ENCODE data around the gene FYCO1.

FYCO1 gene

DNA sequence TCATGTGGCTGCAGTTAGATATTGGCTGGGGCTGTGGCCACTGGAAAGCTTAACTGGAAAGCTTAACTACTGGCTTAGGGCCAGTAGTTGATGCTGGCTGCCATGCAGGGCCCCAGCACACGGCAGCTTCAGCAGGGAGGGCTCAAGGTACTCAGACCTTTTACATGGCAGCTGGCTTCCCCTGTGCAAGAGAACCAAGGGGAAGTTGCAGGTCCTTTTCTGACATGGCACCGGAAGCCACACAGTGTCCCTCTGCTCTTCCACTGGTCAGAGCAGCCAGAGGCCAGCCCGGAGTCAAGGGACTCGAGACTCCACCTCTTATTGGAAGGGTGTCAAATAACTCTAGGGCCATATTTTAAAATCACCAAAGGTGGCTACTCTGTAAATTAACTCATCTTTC lies 84.7 kb downstream of the FYCO1 start:
- no peak for DNase-seq (ENCODE audit: low read depth)
- TF ChIP-seq, protein P1, sequence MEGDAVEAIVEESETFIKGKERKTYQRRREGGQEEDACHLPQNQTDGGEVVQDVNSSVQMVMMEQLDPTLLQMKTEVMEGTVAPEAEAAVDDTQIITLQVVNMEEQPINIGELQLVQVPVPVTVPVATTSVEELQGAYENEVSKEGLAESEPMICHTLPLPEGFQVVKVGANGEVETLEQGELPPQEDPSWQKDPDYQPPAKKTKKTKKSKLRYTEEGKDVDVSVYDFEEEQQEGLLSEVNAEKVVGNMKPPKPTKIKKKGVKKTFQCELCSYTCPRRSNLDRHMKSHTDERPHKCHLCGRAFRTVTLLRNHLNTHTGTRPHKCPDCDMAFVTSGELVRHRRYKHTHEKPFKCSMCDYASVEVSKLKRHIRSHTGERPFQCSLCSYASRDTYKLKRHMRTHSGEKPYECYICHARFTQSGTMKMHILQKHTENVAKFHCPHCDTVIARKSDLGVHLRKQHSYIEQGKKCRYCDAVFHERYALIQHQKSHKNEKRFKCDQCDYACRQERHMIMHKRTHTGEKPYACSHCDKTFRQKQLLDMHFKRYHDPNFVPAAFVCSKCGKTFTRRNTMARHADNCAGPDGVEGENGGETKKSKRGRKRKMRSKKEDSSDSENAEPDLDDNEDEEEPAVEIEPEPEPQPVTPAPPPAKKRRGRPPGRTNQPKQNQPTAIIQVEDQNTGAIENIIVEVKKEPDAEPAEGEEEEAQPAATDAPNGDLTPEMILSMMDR (IDR thresholded peaks at IDR 0.05; ENCODE audit: control insufficient read depth, extremely low read depth, insufficient read depth): no peak
- H3K4me3 ChIP-seq (ENCODE audit: low read depth, low read length): no peak overlapping the region

DNA sequence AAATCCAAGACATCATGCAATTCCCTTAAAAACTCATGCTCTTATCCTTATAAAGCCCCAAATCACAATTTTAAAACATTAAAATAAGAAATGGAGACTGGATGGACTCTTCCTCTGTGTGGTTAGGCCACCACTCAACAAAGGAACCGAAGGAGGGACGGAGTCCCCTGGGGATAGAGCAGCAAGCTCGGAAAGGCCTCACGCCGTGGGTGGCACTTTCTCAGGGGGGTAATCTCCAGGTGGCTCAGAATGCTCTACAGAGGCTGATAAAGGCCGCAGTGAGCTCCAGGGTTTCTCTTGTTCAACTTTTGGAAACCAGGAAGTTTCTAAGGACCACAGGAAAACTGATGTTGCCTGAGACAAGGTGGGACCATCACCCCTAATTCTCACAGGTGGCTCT lies 86.1 kb downstream of the FYCO1 start:
- TF ChIP-seq, protein P1 (IDR thresholded peaks at IDR 0.05; ENCODE audit: control insufficient read depth, extremely low read depth, insufficient read depth): no peak
- H3K4me3 ChIP-seq (ENCODE audit: low read depth, low read length): no peak overlapping the region
- DNase-seq (ENCODE audit: low read depth): no peak

DNA sequence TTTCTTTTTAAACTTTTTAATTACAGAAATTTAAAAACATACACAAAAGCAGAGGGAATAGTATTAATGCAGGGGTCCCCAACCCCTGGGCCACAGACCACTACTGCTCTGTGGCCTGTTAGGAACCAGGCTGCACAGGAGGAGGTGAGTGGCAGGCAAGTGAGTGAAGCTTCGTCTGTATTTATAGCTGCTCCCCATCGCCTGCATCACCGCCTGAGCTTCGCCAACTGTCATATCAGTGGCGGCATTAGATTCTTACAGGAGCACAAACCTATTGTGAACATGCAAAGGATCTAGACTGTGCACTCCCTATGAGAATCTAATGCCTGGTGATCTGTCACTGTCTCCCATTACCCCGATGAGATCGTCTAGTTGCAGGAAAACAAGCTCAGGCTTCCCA lies 86.9 kb downstream of the FYCO1 start:
- TF ChIP-seq, protein P1 (IDR thresholded peaks at IDR 0.05; ENCODE audit: control insufficient read depth, extremely low read depth, insufficient read depth): no peak
- H3K4me3 ChIP-seq (ENCODE audit: low read depth, low read length): no peak overlapping the region
- DNase-seq (ENCODE audit: low read depth): no peak

DNA sequence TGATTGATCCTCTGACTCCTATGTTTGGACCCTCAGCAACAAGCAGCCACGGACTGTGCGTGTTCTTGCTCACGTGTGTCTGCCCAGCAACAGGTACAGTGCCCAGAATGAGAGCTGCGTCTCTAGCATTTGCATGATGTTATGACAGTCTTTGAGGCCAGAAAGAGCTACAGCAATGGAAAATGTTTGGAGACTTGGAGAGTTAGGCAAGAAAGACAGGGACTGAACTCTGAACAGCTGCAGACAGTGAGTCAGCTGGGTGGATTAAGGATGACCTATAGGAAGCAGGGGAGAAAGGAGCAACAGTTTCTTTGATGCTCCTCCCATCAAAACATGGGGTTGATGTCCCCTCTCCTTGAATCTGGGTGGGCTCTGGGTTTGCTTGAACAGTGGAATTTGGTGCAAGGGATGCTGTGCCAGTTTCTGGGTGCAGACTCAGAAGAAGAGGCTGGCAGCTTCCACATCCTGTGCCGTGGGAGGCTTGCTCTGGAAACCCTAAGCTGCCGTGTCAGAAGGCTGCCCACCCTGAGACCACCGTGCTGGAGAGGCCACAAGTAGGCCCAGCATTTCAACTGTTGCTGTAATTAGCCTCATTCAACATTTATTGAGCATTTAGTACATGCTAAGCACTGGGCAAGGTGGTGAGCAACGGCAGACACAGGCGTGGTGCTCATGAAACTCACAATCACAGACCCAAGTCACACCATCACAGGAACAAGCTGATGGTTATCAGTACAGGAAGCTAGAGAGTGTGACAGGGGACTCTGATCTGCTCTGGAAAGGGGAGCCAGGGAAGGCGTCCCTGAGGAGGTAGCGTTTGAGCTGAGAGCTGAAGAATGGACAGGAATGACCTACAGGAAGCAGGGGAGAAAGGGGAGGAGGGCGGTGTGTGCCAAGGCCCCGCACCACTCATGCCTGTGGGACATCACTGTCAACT lies 87.6 kb downstream of the FYCO1 start:
- TF ChIP-seq, protein P1 (IDR thresholded peaks at IDR 0.05; ENCODE audit: control insufficient read depth, extremely low read depth, insufficient read depth): no peak
- no peak overlapping the region for H3K4me3 ChIP-seq (ENCODE audit: low read depth, low read length)
- DNase-seq (ENCODE audit: low read depth): no peak

DNA sequence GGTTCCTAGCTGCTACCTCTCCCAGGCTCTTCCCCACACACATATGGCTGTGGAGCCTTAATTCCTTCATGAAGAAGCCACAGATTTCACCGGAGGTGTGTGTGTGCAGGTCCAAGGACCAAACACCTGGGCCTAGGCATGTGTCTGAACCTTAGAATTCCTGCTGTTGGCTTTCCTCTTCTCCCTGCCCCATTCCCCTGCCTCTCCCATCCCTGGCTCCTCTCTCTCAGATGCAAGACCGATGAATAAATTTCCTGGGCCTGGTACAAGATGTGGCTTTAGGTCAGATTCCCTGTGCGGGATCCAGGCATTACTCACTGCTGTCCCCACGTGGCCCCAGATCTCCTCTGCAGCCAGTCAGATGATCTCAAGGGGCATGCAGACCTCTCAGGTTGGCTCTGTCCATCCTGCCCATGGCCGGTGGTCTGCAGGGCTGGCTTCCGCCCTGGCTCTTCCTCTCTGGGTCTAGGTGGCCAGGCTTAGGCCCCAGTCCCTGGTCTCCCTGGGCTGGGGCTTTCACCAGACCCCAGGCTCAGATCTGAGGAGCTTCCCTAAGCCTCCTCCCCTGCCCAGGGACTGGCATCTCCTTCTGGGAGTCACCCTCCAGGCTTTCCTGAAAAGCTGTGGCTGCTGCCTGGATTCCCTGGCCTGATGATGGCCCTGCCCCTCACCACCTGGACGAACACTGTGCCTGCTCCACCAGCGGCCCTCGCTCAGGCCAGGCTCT lies 88.8 kb downstream of the FYCO1 start:
- no peak for DNase-seq (ENCODE audit: low read depth)
- TF ChIP-seq, protein P1 (IDR thresholded peaks at IDR 0.05; ENCODE audit: control insufficient read depth, extremely low read depth, insufficient read depth): peak; percentile 52
- no peak overlapping the region for H3K4me3 ChIP-seq (ENCODE audit: low read depth, low read length)

DNA sequence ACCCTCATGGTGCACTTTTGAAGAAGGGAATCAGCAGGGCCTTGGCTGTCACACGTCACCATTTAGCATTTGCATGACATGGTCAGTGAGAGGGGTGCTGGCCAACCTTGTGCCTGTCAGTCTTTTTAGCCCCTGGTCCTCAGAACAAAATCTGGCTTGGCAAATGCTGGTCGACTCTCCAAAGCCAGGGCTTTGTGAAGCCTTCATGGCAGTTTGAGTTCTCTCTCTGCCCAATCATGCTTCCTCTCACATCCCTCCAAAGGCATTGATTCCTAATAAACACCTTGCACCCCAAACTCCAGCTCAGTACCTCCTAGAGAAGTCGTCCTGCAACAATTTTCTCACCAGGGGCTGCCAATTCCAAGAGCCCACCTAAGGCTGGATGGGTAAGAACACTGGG lies 89.9 kb downstream of the FYCO1 start:
- no peak overlapping the region for H3K4me3 ChIP-seq (ENCODE audit: low read depth, low read length)
- no peak for DNase-seq (ENCODE audit: low read depth)
- TF ChIP-seq, protein P1 (IDR thresholded peaks at IDR 0.05; ENCODE audit: control insufficient read depth, extremely low read depth, insufficient read depth): no peak
